NCI-H446 (cell line): ENCODE results near the gene ZNF69.
A peak's percentile ranks its signal among the peaks of the same experiment; 100 is the strongest.
"Not testable (repeated sequence)": the region's sequence is repeated elsewhere in the genome, so short reads cannot be mapped to it uniquely, and the experiment has no call there.

ENCODE experiments used
- DNase-seq, 2 experiments: peaks; one replicate each; lab custom pipeline; 2025; lab: John Stamatoyannopoulos, UW

The ZNF69 gene

DNA sequence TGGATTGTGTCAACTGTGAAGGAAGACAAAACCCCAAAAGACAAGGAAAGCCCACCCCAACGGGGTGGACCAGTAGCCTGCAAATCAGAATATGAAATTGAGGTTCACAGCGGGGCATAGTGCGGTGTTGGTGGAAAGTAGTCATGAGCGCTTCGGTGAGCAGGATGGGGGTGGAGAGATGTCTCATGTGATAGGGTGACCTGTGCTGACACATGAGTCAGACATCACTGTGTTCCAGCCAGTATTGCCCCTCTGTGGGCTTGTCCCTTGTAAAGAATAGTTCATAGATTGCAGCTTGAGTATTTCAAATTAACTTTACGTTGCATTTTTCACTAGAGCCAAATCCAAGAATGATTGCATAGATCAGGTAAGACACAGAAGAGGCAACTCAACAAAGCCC lies 7.3 kb downstream of the ZNF69 start:
- no peak for DNase-seq

DNA sequence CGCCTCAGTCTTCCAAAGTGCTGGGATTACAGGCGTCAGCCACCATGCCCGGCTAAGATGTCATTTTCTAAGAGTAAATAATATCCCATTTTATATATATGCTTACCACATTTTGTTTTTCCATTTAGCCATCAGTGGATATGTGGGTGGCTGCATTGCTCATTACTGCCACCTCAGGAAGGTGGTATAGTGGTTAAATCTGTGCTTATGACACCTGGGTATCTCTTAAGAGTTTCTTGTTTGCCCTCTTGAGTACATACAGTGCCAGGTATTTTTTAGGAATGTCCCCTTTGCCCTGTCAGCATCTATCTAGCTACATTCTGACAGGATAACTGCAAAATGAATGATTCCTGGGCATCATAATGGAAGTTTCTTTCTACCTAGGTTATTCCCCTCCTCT lies 14.6 kb downstream of the ZNF69 start:
- DNase-seq: no peak

DNA sequence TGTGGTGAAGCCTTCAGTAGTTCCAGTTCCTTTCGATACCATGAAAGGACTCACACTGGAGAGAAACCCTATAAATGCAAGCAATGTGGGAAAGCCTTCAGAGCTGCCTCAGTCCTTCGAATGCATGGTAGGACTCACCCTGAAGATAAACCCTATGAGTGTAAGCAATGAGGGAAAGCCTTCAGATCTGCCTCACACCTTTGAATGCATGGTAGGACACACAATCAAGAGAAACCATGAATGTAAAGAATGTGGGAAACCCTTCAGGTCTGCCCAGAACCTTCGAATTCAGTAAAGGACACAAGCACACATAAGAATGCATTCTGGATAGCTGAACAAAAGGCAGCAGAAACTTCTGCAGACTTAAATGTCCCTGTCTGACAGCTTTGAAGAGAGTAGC lies 18.3 kb downstream of the ZNF69 start:
- no peak for DNase-seq

DNA sequence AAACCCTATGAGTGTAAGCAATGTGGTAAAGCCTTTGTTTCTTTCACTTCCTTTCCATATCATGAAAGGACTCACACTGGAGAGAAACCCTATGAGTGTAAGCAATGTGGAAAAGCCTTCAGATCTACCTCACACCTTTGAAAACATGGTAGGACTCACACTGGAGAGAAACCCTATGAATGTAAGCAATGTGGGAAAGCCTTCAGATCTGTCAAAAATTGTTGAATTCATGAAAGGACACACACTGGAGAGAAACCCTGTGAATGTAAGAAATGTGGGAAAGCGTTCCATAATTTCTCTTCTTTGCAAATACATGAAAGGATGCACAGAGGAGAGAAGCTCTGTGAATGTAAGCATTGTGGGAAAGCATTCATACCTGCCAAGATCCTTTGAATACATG lies 24.4 kb downstream of the ZNF69 start:
- not testable (repeated sequence) for DNase-seq

DNA sequence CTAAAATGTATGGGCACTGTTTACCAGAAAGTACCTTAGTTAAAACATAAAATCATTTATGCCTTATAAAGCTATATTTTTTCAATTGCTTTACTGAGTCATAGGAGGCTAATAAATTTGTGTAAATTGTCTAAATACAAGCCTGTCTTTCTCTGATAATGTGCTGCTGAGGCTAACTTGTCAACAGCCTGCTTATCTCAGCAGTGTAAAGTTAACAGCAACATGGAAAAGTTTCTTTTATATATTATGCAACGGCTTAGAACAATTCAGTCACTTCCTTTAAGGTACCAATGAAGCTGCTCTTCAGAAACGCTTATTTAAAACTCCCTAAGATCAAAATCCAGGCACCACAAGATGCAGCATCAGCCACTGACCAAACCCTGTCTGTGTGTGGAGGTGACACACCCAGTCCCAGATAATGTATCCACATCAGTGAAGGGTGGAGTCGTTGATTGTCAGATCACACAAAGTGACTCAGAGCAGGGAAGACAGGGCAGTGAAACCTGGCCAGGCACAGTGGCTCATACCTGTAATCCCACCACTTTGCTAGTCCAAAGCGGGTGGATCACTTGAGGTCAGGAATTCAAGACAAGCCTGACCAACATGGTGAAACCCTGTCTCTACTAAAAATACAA lies 27.0 kb downstream of the ZNF69 start:
- not testable (repeated sequence) for DNase-seq

DNA sequence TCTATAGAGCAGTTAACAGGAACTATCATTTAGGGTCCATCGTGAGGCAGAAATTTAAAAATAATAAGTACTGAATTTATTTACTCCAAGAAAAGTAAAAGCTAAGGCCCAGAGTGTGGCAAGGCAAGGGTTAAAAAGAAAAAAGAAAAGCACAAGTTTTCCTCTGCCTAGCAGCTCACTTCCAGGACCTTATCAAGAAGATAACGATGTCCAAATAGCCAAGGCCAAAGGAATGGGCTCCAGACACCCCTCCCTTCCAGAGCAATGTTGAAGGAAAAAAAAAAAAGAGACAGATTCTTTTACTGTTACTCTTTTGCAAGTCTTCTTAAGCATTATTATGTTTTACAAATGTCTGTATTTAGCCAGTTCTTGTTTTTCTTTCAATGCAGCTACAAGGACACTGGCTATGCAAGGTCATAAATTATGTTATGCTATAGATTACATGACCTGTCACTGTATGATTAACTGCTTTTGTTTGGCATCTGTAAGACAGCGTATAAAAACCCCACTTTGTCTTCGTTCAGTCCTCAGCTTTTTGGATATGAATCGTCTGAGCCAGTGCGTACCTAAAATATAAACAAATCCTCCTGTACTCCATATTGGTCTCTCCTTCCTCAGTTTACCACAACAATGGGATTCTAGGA lies 34.4 kb downstream of the ZNF69 start:
- DNase-seq: no peak

DNA sequence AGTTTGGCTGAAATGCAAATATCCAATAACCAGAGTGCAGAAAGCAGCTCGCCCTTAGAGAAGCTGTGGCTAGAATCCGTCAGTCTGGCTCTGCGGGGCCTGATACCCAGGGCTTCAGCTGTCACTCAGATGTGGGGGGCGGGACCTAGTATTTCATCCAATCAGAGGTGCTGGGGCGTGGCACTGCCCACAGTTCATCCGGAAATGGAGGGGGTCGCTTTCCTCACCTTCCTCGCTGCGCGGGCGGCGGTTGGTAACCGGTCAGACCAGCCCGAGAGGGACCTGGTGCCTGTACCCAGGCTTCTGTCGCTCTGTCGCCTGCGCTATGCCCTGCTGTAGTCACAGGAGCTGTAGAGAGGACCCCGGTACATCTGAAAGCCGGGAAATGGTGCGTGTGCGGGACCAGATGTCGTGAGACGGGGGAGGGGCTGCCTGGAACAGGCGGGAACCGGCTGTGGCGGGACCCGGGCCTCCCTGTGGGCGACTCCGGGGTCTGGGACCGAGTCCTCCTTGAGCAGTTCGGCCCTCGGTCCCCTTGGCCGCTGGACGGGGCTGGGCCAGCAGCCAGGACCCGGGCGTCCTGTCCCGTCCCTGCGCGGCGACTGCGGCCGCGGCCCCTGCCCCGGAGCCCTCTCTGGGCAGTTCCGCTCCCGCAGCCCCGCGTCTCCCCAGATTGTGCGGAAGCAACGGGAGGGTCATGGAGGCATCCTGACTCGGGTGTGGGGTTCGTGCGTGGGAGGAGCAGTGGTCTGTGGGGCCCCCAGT lies 37.5 kb downstream of the ZNF69 start, which contains the start of gene ZNF700:
Gene ZNF700 (plus strand): TSS at position 222 of the 765 bp plus-strand sequence. CDS start 104 bp downstream, at position 326.
- DNase-seq: peak; percentile 95 to 97

DNA sequence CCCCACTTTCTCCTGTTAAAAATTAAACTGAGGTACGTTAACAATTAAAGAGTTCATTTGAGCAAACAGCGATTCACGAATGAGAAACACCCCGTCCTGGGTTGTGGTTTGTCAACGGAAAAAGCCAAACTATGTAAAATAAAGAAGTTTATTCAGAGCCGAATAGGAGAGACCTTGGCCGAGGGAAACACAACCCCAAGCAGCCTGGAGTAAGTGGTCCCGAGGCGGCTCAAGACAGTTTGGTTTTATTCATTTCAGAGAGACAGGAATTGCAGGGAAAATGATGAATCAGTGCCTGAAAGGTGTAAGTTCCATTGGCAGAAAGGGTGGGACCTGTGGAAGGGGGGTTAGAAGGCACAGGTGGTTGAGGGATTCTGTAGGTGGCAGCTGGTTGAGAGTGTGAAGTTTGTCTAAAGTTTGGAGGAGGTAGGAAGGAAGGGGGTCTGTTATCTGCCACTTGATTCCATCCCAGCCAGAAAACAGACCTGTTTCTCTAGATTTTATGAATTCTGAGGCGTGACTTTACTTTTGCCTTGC lies 38.1 kb downstream of the ZNF69 start:
- DNase-seq: not testable (repeated sequence)

DNA sequence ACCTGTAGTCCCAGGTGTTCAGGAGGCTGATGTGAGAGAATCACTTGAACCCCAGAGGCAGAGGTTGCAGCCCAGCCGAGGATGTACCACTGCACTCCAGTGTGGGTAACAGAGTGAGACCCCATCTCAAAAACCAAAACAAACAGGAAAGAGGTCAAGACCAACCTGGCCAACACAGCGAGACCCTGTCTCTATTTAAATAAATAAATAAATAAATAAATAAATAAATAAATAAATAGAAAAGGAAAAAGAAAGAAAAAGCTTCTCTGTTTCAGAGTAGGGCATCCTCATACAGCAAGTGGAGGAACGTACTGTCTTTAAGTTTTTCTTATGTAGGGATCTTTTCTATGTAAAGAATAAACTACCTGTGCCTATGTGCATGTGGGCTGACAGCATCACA lies 39.6 kb downstream of the ZNF69 start:
- no peak for DNase-seq

DNA sequence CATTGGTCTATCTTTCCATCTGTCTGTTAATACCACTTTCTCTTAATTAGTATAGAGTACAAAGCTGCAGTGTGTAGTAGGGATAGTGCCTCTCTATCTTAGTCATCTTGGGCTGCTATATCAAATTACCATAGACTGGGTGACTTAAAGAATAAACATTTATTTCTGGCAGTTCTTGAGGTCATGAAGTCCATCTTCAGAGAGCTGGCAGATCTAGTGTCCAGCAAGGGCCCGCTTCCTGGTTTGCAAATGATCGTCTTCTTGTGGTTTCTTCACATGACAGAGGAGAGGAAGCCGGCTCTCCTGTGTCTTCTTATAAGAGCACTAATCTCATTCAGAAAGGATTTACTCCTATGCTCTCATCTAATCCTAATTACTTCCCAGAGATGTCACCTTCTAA lies 43.5 kb downstream of the ZNF69 start:
- no peak for DNase-seq

DNA sequence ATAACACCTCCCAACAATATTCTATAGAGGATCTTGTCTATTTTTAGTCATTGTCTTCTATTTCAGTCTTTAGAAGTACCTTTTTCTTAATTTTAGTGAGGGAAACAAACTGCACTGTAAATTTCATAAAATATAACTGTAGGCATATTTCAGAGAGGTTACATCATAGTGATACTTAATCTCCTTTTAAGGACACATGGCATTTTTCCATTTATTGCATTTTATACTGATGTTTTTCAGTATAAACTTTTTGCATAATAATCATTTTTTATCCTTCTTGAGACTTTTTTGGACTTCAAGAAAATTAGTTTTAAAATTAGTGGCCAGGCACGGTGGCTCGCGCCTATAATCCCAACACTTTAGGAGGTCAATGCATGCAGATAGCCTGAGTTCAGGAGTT lies 43.9 kb downstream of the ZNF69 start:
- no peak for DNase-seq

DNA sequence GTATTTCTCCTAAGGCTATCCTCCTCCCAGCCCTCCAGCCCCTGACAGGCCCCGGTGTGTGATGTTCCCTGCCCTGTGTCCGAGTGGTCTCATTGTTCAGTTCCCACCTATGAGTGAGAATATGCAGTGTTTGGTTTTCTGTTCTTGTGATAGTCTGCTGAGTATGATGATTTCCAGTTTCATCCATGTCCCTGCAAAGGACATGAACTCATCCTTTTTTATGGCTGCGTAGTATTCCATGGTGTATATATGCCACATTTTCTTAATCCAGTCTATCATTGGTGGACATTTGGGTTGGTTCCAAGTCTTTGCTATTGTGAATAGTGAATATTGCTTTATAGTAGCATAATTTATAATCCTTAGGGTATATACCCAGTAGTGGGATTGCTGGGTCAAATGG lies 48.2 kb downstream of the ZNF69 start:
- not testable (repeated sequence) for DNase-seq

DNA sequence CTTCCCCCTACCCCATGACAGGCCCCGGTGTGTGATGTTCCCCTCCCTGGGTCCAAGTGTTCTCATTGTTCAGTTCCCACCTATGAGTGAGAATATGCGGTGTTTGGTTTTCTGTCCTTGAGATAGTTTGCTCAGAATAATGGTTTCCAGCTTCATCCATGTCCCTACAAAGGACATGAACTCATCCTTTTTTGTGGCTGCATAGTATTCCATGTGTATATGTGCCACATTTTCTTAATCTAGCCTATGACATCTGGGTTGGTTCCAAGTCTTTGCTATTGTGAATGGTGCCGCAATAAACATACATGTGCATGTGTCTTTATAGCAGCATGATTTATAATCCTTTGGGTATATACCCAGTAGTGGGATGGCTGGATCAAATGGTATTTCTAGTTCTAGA lies 50.8 kb downstream of the ZNF69 start:
- not testable (repeated sequence) for DNase-seq

DNA sequence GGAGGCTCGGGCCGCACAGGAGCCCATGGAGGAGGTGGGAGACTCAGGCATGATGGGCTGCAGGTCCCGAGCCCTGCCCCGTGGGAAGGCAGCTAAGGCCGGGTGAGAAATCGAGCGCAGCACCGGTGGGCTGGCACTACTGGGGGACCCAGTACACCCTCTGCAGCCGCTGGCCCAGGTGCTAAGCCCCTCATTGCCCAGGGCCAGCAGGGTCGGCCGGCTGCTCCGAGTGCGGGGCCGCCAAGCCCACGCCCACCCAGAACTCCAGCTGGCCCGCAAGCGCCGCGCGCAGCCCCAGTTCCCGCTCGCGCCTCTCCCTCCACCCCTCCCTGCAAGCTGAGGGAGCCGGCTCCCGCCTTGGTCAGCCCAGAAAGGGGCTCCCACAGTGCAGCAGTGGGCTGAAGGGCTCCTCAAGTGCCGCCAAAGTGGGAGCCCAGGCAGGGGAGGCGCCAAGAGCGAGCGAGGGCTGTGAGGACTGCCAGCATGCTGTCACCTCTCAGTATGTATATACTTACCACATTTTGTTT lies 53.8 kb downstream of the ZNF69 start:
- DNase-seq: not testable (repeated sequence)

DNA sequence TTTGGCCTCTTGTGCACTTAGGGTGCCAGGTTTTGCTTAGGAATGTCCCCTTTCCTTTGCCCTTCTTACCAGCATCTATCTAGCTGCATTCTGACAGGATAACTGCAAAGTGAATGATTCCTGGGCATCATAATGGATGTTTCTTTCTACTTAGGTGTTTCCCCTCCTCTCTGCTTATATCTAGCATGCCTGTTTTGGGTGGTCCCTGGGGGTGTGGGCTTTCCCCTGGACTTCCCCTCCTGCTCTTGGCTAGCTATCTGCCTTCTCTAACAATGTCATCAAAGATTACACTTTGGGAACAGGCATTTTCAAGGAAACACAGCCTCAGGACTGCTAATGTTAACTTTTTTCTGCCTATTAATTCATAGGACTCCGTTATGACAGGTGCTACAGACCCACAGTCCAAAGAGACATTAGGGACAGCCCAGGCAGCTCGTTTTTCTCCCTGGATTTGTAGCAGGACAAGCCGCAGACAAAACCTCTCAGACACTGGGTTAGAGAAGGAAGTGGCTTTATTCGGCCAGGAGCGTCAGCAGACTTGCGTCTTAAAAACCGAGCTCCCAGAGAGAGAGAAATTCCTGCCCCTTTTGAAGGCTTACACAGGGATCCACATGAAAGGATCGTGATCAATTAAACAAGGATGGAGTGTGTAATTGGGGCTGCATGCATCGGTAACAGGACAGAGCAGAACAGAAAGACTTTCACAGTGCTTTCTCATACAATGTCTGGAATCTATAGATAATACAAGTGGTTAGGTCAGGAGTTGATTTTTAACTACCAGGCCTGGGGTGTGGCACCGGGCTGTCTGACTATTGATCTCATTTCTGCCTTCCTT lies 54.6 kb downstream of the ZNF69 start:
- DNase-seq: no peak

DNA sequence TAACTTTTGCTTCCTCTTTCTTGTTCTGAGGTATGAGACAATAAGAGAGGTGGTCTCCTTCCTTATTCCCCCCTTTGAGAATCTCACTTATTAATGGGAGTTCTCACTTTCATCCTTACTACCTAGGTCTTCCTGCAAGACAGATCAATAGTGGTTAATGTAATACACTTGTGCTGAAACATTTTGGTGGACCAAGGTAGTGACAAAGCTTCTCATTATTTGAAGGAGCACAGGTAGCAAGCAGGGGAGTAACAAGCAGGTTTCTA lies 55.2 kb downstream of the ZNF69 start:
- no peak for DNase-seq

DNA sequence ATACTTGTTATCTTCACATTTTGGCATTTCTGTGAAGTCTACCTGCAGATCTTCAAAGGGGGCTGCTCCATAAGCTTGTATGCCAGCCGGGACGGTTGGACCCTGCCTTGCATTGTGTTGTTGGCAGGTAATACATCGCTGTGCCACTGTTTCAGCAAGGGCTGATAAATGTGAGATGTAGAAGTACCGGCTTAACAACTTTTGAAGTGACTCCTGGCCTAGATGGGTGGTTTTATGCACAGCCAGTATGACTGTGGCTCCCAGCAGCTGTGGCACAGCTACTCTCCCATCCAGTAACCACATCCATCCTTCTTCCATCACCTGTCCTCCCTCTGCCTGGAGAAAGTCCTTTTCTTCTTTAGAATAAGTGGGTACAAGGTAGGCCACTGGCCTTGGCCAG lies 57.1 kb downstream of the ZNF69 start:
- no peak for DNase-seq

DNA sequence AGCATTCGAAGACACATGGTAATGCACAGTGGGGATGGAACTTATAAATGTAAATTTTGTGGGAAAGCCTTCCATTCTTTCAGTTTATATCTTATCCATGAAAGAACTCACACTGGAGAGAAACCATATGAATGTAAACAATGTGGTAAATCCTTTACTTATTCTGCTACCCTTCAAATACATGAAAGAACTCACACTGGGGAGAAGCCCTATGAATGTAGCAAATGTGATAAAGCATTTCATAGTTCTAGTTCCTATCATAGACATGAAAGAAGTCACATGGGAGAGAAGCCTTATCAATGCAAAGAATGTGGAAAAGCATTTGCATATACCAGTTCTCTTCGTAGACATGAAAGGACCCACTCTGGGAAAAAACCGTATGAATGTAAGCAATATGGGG lies 61.1 kb downstream of the ZNF69 start:
- DNase-seq: no peak

DNA sequence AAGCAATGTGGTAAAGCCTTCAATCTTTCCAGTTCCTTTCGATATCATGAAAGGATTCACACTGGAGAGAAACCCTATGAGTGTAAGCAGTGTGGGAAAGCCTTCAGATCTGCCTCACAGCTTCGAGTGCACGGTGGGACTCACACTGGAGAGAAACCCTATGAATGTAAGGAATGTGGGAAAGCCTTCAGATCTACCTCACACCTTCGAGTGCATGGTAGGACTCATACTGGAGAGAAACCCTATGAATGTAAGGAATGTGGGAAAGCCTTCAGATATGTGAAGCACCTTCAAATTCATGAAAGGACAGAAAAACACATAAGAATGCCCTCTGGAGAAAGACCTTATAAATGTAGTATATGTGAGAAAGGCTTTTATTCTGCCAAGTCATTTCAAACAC lies 61.6 kb downstream of the ZNF69 start:
- no peak for DNase-seq

DNA sequence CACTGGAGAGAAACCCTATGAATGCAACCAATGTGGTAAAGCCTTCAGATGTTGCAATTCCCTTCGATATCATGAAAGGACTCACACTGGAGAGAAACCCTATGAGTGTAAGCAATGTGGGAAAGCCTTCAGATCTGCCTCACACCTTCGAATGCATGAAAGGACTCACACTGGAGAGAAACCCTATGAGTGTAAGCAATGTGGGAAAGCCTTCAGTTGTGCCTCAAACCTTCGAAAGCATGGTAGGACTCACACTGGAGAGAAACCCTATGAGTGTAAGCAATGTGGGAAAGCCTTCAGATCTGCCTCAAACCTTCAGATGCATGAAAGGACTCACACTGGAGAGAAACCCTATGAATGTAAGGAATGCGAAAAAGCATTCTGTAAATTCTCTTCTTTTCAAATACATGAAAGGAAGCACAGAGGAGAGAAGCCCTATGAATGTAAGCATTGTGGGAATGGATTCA lies 62.1 kb downstream of the ZNF69 start:
- not testable (repeated sequence) for DNase-seq

DNA sequence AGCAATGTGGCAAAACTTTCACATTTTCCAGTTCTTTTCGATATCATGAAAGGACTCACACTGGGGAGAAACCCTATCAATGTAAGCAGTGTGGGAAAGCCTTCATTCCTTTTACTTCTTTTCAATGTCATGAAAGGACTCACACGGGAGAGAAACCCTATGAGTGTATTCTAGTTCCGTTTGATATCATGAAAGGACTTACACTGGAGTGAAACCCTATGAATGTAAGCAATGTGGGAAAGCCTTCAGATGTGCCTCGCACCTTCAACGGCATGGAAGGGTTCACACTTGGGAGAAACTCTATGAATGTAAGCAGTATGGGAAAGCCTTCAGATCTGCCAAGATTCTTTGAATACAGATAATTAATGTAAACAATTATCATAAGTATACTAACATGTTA lies 62.7 kb downstream of the ZNF69 start:
- DNase-seq: no peak
